ENCODE data around the gene HOGA1. TPM values are rescaled to one million over a fixed set of nuclear protein-coding genes. Genes with fewer than 3 reads are reported as not detected.

Gene HOGA1
- total RNA-seq (10 to 100 TPM; 21.7 to 21.8 TPM), polyA plus RNA-seq (10 to 100 TPM; 23.8 to 31.4 TPM)

DNA sequence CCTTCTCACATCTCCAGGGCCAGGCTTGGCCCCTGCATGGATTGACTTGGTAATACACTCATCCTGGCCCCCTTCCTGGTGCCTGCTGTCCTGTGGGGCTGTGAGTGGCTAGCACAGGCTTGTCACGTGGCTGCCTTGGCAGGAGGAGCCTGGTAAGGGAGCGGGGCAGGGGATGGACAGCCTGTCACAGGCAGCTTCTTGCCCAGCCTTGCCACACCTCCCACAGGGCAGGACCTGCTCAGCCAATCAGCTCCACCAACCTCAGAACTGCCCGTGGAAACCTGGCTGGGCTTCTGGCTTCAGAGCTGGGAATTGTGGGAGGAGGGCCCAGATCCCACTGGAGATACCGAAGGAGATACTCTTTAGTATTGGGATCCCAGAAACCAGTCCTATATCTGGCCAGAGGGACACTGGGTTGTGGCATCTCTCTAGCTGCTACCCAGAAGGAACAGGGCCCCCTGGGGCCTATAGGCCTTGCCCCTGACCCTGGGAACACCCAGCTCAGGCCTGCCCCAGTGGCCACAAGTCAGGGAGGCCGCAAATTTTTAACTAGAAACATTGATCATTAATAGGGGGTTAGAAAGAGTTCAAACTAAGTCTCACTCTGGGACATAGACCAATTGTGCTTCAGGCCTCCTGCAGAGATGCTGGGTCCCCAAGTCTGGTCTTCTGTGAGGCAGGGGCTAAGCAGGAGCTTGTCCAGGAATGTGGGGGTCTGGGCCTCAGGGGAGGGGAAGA is at the start of gene HOGA1:
Gene HOGA1 (plus strand): TSS at position 330 of the 738 bp plus-strand sequence. CDS start 315 bp downstream, at position 645.
- no peaks in the 10 kb centered on the region for H3K36me3 ChIP-seq (ENCODE audit: control insufficient read depth in 4 of 4, insufficient read depth in 3 of 4, low read depth in 1 of 4, low read length in 3 of 4)
- 23% methylated on average over 5 of the region's 5 CpGs for WGBS
- H3K4me3 ChIP-seq (ENCODE audit: low read depth in 1 of 3, low read length in 3 of 3): peak within 1 kb of the TSS; percentile 16 to 56 (median 33)
- no peaks in the 10 kb centered on the region for H3K9me3 ChIP-seq (ENCODE audit: control insufficient read depth in 4 of 4, low read length in 3 of 4)
- peak within 1 kb of the TSS; percentile 87 to 89 for H3K27ac ChIP-seq (ENCODE audit: low read depth in 1 of 2, low read length in 2 of 2)
- H3K9ac ChIP-seq (ENCODE audit: low read depth in 1 of 2, low read length in 2 of 2): peak within 1 kb of the TSS in 1 of 2 donors; percentile 78
- H3K27me3 ChIP-seq (ENCODE audit: control insufficient read depth in 4 of 4, insufficient read depth in 4 of 4, low read length in 3 of 4): no peaks in the 10 kb centered on the region
- DNase-seq (ENCODE audit: low spot score): peak; percentile 72
- H3K4me1 ChIP-seq (ENCODE audit: control insufficient read depth in 4 of 4, insufficient read depth in 4 of 4, low read length in 3 of 4): peaks cover 7 to 52% (median 35%) of the 10 kb centered on the region in 4 donors
- TF ChIP-seq FOXA1 (IDR thresholded peaks at IDR 0.05) (peak; percentile 33), HNF4A (conservative IDR thresholded peaks at IDR 0.05) (peak; percentile 52 to 65), NR2F2 (IDR thresholded peaks at IDR 0.05) (no peak), JUND (IDR thresholded peaks at IDR 0.05) (peak in 1 of 2 donors; percentile 56), MAX (IDR thresholded peaks at IDR 0.05) (peak; percentile 60), SP1 (IDR thresholded peaks at IDR 0.05) (peak; percentile 92), RAD21 (IDR thresholded peaks at IDR 0.05) (peak in 1 of 2 donors; percentile 30), ATF3 (IDR thresholded peaks at IDR 0.05) (peak; percentile 44), TAF1 (conservative IDR thresholded peaks at IDR 0.05) (peak; percentile 61), GABPA (IDR thresholded peaks at IDR 0.05 in 1 of 2, conservative IDR thresholded peaks at IDR 0.05 in 1 of 2) (no peak), CTCF (IDR thresholded peaks at IDR 0.05; ENCODE audit: low read depth, low read length, missing input control) (no peak), EGR1 (IDR thresholded peaks at IDR 0.05; ENCODE audit: low read depth in 2 of 2) (peak; percentile 28 to 62), YY1 (IDR thresholded peaks at IDR 0.05) (peak; percentile 74), RXRA (IDR thresholded peaks at IDR 0.05) (peak; percentile 75 to 87), HNF4G (IDR thresholded peaks at IDR 0.05) (no peak), FOXA2 (IDR thresholded peaks at IDR 0.05) (peak; percentile 16)
- TF ChIP-seq, protein P1, sequence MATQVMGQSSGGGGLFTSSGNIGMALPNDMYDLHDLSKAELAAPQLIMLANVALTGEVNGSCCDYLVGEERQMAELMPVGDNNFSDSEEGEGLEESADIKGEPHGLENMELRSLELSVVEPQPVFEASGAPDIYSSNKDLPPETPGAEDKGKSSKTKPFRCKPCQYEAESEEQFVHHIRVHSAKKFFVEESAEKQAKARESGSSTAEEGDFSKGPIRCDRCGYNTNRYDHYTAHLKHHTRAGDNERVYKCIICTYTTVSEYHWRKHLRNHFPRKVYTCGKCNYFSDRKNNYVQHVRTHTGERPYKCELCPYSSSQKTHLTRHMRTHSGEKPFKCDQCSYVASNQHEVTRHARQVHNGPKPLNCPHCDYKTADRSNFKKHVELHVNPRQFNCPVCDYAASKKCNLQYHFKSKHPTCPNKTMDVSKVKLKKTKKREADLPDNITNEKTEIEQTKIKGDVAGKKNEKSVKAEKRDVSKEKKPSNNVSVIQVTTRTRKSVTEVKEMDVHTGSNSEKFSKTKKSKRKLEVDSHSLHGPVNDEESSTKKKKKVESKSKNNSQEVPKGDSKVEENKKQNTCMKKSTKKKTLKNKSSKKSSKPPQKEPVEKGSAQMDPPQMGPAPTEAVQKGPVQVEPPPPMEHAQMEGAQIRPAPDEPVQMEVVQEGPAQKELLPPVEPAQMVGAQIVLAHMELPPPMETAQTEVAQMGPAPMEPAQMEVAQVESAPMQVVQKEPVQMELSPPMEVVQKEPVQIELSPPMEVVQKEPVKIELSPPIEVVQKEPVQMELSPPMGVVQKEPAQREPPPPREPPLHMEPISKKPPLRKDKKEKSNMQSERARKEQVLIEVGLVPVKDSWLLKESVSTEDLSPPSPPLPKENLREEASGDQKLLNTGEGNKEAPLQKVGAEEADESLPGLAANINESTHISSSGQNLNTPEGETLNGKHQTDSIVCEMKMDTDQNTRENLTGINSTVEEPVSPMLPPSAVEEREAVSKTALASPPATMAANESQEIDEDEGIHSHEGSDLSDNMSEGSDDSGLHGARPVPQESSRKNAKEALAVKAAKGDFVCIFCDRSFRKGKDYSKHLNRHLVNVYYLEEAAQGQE (IDR thresholded peaks at IDR 0.05): peak; percentile 63
- TF ChIP-seq, protein P2, sequence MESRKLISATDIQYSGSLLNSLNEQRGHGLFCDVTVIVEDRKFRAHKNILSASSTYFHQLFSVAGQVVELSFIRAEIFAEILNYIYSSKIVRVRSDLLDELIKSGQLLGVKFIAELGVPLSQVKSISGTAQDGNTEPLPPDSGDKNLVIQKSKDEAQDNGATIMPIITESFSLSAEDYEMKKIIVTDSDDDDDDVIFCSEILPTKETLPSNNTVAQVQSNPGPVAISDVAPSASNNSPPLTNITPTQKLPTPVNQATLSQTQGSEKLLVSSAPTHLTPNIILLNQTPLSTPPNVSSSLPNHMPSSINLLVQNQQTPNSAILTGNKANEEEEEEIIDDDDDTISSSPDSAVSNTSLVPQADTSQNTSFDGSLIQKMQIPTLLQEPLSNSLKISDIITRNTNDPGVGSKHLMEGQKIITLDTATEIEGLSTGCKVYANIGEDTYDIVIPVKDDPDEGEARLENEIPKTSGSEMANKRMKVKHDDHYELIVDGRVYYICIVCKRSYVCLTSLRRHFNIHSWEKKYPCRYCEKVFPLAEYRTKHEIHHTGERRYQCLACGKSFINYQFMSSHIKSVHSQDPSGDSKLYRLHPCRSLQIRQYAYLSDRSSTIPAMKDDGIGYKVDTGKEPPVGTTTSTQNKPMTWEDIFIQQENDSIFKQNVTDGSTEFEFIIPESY (IDR thresholded peaks at IDR 0.05): no peak

All from liver (tissue), 9 donors.